Measurements from ENCODE around the gene ALOX5. TPM values are rescaled to one million over a fixed set of nuclear protein-coding genes. Genes with fewer than 3 reads are reported as not detected.
"Not testable (repeated sequence)": the region's sequence is repeated elsewhere in the genome, so short reads cannot be mapped to it uniquely, and the experiment has no call there.

ALOX5 gene
- total RNA-seq, 2 experiments from 2014 or later, result 13.6 to 14.2 TPM

DNA sequence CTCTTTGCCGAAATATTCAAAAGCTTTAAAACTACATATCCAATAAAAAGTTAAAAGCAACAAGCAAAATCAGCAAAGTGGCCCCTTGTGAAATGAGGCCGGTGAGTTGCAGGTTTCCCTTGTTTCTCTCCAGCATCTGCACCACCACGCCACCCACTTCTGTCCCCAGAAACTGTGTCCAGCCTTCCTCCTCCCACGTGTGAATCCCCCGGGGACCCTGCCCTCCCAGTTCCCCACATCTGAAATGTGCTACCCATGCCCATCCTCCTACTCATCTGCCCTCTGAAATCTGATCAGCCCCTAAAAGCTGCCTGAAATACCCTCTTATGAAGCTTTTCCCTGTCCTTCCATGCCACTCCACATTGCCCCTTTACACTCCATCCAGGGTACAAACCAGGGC lies 3.8 kb downstream of the ALOX5 start:
- ATAC-seq (ENCODE audit: low read depth) (no peak), DNase-seq (no peak)
- Mint-ChIP-seq H3K9me3 (no peaks in the 10 kb centered on the region), H3K4me3 (no peak overlapping the region), H3K4me1 (peaks cover 24% of the 10 kb centered on the region), H3K27ac (no peak overlapping the region), H3K36me3 (peaks cover 2% of the 10 kb centered on the region), H3K27me3 (peaks cover 12% of the 10 kb centered on the region)
- POLR2A ChIA-PET, result no interaction called here

DNA sequence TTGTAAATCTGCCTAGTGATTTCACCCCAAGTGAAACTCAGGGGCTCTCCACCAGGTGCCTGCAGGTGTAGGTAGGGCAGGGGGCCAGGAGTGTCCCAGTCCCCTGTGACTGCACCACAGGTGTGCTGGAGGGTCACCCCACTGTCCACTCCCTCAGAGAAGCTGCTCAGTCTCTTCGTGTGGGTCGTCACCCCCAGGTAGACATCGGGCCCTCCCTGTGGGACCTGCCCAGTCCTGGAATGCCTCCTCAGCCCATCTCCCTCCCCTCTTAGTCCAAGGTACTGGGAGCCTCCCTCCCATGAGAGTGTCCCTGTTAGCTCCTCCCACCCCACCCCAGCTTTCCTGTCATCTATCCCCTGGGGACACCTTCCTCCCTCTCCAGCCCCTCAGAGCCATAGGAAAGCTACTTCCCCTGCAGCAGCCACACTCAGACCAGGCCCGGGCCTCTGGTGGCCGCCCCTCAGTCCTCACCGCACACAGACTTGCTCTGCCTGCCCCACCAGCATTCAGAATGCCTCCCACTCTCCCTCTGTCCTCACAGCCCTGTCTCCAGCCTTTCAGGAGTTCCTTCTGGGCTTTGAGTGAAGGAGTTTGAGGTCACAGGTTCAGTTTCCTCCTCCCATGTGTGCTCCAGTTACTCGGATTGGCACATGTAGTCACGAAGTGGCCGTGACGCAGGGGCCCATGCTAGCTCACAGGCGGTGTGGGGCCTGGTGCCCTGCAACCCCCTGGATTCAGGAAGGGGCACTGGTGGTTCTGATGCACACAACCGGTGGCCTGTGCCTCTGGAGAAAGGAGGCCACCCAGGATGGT lies 5.1 kb downstream of the ALOX5 start:
- POLR2A ChIA-PET, result no interaction called here
- Mint-ChIP-seq H3K27ac (no peak overlapping the region), H3K4me3 (no peak overlapping the region), H3K27me3 (peaks cover 6% of the 10 kb centered on the region), H3K36me3 (peaks cover 2% of the 10 kb centered on the region), H3K4me1 (peaks cover 18% of the 10 kb centered on the region), H3K9me3 (no peaks in the 10 kb centered on the region)
- ATAC-seq (ENCODE audit: low read depth), result no peak
- DNase-seq, result no peak

DNA sequence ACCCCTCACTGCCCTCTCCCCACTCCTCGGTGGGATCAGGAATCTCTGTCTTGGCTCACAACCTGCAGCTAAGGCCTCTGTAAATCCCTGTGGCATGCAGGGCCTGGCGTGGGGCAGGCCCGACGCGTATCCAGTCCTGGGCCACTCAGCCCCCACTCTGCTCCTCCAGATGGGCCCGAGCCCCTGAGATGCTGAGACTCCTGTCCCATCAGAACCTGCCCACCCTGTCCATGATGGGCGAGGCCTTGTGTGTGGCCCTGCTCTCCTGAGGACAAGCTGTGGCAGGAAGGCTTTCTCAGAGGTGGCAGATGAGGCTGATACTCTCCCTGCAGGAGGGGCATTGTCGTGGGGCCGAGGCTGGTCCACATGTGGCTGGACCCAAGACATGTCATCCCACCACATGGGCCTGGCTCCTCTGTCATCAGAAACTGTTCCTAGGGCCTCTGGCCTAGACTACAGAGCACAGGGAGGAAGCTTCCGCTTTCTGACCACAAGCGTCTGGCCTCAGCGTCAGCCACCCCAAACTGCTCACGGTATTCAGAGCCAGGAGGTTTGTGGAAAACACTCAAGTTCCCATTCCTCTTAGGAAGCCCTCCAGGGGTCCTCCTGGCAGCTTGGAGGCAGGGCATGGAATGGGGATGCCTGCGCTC lies 6.0 kb downstream of the ALOX5 start:
- Mint-ChIP-seq H3K4me3 (no peak overlapping the region), H3K27ac (no peak overlapping the region), H3K9me3 (no peaks in the 10 kb centered on the region), H3K27me3 (peaks cover 6% of the 10 kb centered on the region), H3K4me1 (peaks cover 18% of the 10 kb centered on the region), H3K36me3 (peaks cover 2% of the 10 kb centered on the region)
- ATAC-seq (ENCODE audit: low read depth) (no peak), DNase-seq (no peak)
- POLR2A ChIA-PET, result no interaction called here

DNA sequence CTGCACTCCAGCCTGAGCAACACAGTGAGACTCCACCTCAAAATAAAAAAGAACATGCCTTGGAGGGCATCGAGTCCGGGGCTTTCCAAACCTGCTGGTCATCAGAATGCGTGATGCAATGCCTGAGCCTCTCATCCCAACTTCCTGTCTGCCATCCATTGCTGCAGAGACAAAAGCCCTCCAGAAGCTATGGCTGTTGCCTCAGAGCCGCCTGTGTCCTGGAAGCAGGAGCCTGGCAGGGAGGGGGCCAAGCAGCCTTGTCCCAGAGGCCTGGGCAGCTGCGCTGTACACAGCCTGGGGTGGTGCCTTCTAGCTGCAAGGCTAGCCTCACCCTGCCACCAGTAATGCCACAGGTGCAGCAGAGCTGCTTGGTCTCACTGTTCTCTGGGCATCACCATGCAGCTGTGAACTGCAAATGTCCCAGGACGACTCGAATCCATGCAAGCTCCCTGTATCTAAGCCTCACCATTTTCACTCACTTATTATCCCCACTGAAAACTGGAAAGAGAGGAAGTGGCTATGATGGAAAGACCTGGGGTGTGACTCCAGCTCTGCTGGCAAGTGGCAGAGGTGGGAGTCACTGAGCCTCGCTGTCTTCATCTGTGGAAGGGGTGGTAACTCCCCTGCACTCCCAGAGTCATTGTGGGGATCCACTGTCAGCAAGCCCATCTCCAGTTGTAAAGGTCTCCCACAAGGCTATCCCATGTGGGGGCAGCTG lies 7.0 kb downstream of the ALOX5 start:
- Mint-ChIP-seq H3K36me3 (peaks cover 2% of the 10 kb centered on the region), H3K4me3 (no peak overlapping the region), H3K27me3 (no peaks in the 10 kb centered on the region), H3K9me3 (no peaks in the 10 kb centered on the region), H3K4me1 (peaks cover 8% of the 10 kb centered on the region), H3K27ac (no peak overlapping the region)
- DNase-seq (no peak), ATAC-seq (ENCODE audit: low read depth) (no peak)
- POLR2A ChIA-PET, result no interaction called here

DNA sequence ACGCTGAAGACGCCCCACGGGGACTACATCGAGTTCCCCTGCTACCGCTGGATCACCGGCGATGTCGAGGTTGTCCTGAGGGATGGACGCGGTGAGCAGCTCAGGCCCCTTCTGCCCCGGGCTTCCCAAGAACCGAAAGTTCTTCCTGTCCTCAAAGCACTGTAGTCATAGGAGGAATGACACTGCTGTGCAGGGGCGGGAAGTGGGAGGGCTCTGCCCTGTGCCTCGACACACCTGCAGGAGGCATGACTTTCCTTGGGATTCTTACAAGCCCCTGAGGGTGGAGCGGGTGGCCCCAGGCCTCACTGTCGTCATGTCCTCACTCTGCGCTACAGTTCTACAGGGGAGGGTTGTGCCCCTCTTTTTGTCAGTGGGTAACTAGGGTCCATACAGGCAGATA lies 8.6 kb downstream of the ALOX5 start:
- H3K4me1 Mint-ChIP-seq, result peaks cover 3% of the 10 kb centered on the region
- peaks cover 6% of the 10 kb centered on the region for H3K36me3 Mint-ChIP-seq
- no peak overlapping the region for H3K27ac Mint-ChIP-seq
- H3K4me3 Mint-ChIP-seq, result no peak overlapping the region
- H3K27me3 Mint-ChIP-seq, result peaks cover 2% of the 10 kb centered on the region
- no peak for DNase-seq
- H3K9me3 Mint-ChIP-seq, result no peaks in the 10 kb centered on the region
- no peak for ATAC-seq (ENCODE audit: low read depth)
- POLR2A ChIA-PET, result no interaction called here

DNA sequence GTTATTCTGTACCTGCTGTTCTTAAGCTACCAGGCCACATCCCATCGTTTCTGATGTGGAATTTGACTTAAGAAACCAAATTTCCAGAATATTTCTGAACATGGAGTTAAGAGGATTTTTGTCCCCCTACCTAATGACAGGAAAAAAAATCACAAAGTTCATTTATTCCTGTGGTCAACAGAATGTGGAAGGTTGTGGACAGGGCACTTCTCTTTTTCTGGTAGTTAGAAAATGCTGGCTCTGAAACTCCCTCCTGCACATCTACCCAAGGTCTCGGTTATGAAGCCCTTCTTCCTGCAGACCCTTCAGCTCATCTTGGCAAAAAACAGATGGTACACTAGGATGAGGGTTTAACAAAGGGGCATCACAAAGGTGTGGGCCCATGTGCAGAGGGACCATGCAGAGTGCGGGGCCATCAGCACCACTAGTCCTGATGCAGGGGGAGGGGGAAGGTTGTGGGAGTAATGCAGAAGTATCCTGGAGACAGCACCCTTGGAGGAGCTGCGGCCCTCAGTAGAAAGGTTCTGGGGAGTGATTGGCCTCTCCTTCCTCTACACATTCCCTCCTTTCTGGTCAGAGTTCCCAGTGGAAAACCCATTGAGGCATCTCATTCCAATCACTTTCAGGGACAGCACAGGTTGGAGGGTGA lies 9.8 kb downstream of the ALOX5 start:
- Mint-ChIP-seq H3K27me3 (peaks cover 2% of the 10 kb centered on the region), H3K4me1 (no peaks in the 10 kb centered on the region), H3K9me3 (peaks cover under 1% of the 10 kb centered on the region), H3K27ac (no peak overlapping the region), H3K4me3 (no peak overlapping the region), H3K36me3 (peaks cover 5% of the 10 kb centered on the region)
- DNase-seq (no peak), ATAC-seq (ENCODE audit: low read depth) (no peak)
- POLR2A ChIA-PET, result no interaction called here

DNA sequence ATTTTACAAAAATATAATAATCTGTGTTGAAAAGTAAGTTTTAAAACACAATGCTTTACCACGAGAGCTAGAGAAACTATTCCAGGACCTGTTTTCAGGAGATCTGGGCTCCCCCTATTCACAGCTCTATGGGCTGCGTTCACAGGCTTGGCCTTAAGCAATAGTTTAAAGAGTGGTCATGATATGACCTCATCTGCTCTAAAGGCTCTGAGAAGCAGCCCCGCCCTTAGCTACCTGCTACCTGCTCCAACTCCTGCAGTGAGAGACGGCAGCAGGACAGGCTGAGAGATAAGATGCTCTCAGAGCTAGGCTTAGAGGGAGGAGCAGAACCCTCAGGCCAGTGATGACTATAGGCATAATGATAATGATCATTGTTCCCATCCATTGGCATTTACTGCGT lies 12.6 kb downstream of the ALOX5 start:
- Mint-ChIP-seq H3K27ac (no peak overlapping the region), H3K4me3 (no peak overlapping the region), H3K9me3 (peaks cover 4% of the 10 kb centered on the region)

DNA sequence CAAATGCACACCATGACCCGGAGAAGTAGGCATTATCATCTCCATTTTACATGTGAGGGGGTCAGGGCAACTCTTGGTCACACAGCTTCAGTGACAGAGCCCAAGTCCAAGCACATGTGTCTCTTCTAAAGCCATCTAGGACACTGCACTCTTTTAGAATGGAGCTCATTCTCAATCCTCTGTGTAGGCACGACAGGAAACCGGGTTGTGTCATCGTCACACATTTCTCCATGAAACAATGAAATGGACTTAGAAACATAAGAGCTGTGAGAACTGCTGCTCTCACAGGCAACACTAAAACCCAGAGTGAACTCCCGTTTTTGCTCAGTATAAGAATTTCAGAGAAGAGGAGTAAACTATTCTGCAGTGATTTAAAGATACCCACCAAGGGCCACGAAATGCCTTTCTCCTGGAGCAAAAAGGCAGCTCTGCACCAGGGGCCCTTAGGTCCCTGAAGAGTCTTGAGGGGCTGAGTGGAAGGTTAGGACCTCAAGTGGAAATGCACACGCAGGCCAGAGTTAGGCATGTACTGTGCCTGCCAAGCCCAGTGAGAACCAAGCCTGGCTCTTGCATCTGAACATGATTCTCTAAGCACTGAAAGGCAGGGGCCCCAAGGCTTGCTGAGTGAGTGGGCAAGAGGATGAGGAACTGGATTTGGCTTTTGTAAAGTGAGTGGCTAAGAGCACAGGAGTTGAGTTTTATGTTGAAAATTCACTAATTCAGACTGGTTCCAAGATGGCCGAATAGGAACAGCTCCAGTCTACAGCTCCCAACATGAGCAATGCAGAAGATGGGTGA lies 13.3 kb downstream of the ALOX5 start:
- peaks cover 2% of the 10 kb centered on the region for H3K27me3 Mint-ChIP-seq
- H3K9me3 Mint-ChIP-seq, result peaks cover 4% of the 10 kb centered on the region
- DNase-seq (no peak), ATAC-seq (ENCODE audit: low read depth) (no peak)
- H3K4me3 Mint-ChIP-seq, result no peak overlapping the region
- no peak overlapping the region for H3K27ac Mint-ChIP-seq
- peaks cover 12% of the 10 kb centered on the region for H3K36me3 Mint-ChIP-seq
- peaks cover 1% of the 10 kb centered on the region for H3K4me1 Mint-ChIP-seq
- POLR2A ChIA-PET, result no interaction called here

More for the DNA sequence above, 12.6 kb downstream of the ALOX5 start:
- Mint-ChIP-seq H3K27me3 (peaks cover 2% of the 10 kb centered on the region), H3K4me1 (peaks cover 1% of the 10 kb centered on the region), H3K36me3 (peaks cover 12% of the 10 kb centered on the region)
- no peak for DNase-seq
- POLR2A ChIA-PET, result no interaction called here
- ATAC-seq (ENCODE audit: low read depth), result no peak

DNA sequence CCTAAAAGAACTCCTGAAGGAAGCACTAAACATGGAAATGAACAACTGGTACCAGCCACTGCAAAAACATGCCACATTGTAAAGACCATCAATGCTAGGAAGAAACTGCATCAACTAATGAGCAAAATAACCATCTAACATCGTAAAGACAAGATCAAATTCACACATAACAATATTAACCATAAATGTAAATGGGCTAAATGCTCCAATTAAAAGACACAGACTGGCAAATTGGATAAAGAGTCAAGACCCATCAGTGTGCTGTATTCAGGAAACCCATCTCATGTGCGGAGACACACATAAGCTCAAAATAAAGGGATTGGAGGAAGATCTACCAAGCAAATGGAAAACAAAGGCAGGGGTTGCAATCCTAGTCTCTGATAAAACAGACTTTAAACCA lies 15.7 kb downstream of the ALOX5 start:
- H3K27ac Mint-ChIP-seq; POLR2A ChIA-PET; H3K27me3 Mint-ChIP-seq; DNase-seq; H3K4me1 Mint-ChIP-seq; H3K4me3 Mint-ChIP-seq; H3K9me3 Mint-ChIP-seq; ATAC-seq (ENCODE audit: low read depth): not testable (repeated sequence)
- peaks cover 14% of the 10 kb centered on the region for H3K36me3 Mint-ChIP-seq

DNA sequence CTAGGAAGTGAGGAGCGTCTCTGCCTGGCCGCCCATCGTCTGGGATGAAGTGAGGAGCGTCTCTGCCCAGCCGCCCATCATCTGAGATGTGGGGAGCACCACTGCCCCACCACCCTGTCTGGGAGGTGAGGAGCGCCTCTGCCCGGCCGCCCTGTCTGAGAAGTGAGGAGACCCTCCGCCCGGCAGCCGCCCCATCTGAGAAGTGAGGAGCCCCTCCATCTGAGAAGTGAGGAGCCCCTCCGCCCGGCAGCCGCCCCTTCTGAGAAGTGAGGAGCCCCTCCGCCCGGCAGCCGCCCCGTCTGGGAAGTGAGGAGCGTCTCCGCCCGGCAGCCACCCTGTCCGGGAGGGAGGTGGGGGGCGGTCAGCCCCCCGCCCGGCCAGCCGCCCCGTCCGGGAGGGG lies 17.6 kb downstream of the ALOX5 start:
- ATAC-seq (ENCODE audit: low read depth); H3K27ac Mint-ChIP-seq; POLR2A ChIA-PET; H3K4me3 Mint-ChIP-seq; H3K4me1 Mint-ChIP-seq; H3K27me3 Mint-ChIP-seq; DNase-seq: not testable (repeated sequence)
- Mint-ChIP-seq H3K36me3 (peaks cover 25% of the 10 kb centered on the region), H3K9me3 (peaks cover 11% of the 10 kb centered on the region)

DNA sequence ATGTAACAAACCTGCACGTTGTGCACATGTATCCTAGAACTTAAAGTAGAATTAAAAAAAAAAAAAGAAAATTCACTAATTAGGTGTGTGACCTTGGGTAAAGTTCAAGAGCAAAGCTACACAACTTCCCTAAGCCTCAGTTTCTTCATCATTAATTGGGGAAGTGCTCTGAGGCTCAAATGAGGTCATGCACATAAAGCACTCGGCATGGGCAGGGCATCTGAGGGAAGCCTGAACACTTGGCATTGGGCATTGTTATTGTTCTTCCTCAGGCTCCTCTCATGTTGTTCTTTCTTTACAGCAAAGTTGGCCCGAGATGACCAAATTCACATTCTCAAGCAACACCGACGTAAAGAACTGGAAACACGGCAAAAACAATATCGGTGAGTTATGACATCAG lies 21.5 kb downstream of the ALOX5 start:
- Mint-ChIP-seq H3K27ac (no peak overlapping the region), H3K9me3 (peaks cover 10% of the 10 kb centered on the region), H3K4me3 (no peak overlapping the region), H3K27me3 (peaks cover 3% of the 10 kb centered on the region), H3K36me3 (peaks cover 25% of the 10 kb centered on the region), H3K4me1 (no peaks in the 10 kb centered on the region)
- POLR2A ChIA-PET, result no interaction called here
- ATAC-seq (ENCODE audit: low read depth), result no peak
- no peak for DNase-seq

DNA sequence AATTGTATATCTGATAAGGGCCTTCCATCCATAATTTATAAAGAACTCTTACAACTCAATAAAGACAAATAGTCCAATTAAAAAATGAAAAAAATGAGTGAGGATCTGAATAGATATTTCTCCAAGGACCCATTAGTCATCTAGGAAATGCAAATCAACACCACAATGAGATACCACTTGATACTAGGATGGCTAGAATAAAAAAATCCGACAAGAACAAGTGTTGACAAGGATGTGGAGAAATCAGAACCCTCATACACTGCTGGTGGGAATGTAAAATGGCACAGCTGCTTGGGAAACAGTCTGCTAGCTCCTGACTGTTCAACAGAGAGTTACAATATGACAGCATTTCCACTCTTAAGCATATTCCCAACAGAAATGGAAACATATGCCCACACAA lies 24.6 kb downstream of the ALOX5 start:
- H3K4me3 Mint-ChIP-seq, result no peak overlapping the region
- ATAC-seq (ENCODE audit: low read depth), result no peak

DNA sequence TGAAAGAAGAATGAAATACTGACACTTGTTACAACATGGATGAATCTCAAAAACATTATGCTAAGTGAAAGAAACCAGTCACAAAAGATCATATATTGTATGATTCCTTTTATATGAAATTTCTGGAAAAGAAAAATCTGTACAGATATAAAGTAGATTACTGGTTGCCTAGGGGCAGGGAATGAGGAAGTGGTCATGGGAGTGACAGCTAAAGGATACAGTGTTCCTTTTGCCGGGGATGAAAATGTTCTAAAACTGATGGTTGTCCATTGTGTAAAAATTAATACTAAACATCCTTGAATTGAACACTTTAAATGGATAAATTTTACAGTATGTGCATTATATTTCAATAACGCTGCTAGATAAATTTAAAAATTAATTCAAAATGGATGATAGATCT lies 25.1 kb downstream of the ALOX5 start:
- no peak for ATAC-seq (ENCODE audit: low read depth)
- Mint-ChIP-seq H3K9me3 (peaks cover 6% of the 10 kb centered on the region), H3K4me3 (no peak overlapping the region), H3K36me3 (peaks cover 24% of the 10 kb centered on the region), H3K4me1 (peaks cover 5% of the 10 kb centered on the region), H3K27ac (no peak overlapping the region), H3K27me3 (peaks cover 7% of the 10 kb centered on the region)
- DNase-seq, result no peak
- POLR2A ChIA-PET, result no interaction called here

More for the DNA sequence above, 24.6 kb downstream of the ALOX5 start:
- POLR2A ChIA-PET, result no interaction called here
- Mint-ChIP-seq H3K9me3 (peaks cover 10% of the 10 kb centered on the region), H3K4me1 (no peaks in the 10 kb centered on the region), H3K27me3 (peaks cover 6% of the 10 kb centered on the region), H3K27ac (no peak overlapping the region), H3K36me3 (peaks cover 25% of the 10 kb centered on the region)
- DNase-seq, result no peak
